GM19467 (cell line): ENCODE data around the gene ANKRD9.
A peak's percentile ranks its signal among the peaks of the same experiment; 100 is the strongest.
"Not testable (repeated sequence)": the region's sequence is repeated elsewhere in the genome, so short reads cannot be mapped to it uniquely, and the experiment has no call there.

Source experiments
- ATAC-seq: cut with Tn5 transposase; IDR thresholded peaks from one replicate; pipeline ENCODE4 v1.9.1; 2021; ENCODE audit warnings: mild to moderate bottlenecking, moderate library complexity; ENCODE audit not compliant: unreplicated experiment

ANKRD9 gene

GRCh38 chr14:102538602-102539543 lies 29.3 kb upstream of the ANKRD9 start:
- no peak for ATAC-seq

GRCh38 chr14:102537981-102538601 lies 28.5 kb upstream of the ANKRD9 start:
- no peak for ATAC-seq

GRCh38 chr14:102532204-102532658 lies 22.7 kb upstream of the ANKRD9 start:
- ATAC-seq = no peak

GRCh38 chr14:102530828-102531478 lies 21.4 kb upstream of the ANKRD9 start:
- ATAC-seq = no peak

GRCh38 chr14:102528431-102529170 lies 19.0 kb upstream of the ANKRD9 start:
- no peak for ATAC-seq

- ATAC-seq = no peak
Observed at GRCh38 chr14:102525929-102526497, 16.4 kb upstream of the ANKRD9 start.

- peak; percentile 14 for ATAC-seq
Observed at GRCh38 chr14:102525219-102525928, 15.8 kb upstream of the ANKRD9 start.

GRCh38 chr14:102524451-102525218 lies 15.1 kb upstream of the ANKRD9 start:
- ATAC-seq = peak; percentile 96

- ATAC-seq = peak; percentile 3
Observed at GRCh38 chr14:102523569-102524450, 14.2 kb upstream of the ANKRD9 start.

- ATAC-seq = no peak
Observed at GRCh38 chr14:102523200-102523568, 13.6 kb upstream of the ANKRD9 start.

- not testable (repeated sequence) for ATAC-seq
Observed at GRCh38 chr14:102519709-102520108, 10.1 kb upstream of the ANKRD9 start.

- ATAC-seq = no peak
Observed at GRCh38 chr14:102518063-102518648, 8.6 kb upstream of the ANKRD9 start.

- no peak for ATAC-seq
Observed at GRCh38 chr14:102517392-102518062, 8.0 kb upstream of the ANKRD9 start.

- ATAC-seq = peak; percentile 53
Observed at GRCh38 chr14:102516531-102517391, 7.2 kb upstream of the ANKRD9 start.

GRCh38 chr14:102514987-102515733 lies 5.6 kb upstream of the ANKRD9 start:
- no peak for ATAC-seq
